Measurements from ENCODE around the gene ANKRD13D.

ANKRD13D gene

DNA sequence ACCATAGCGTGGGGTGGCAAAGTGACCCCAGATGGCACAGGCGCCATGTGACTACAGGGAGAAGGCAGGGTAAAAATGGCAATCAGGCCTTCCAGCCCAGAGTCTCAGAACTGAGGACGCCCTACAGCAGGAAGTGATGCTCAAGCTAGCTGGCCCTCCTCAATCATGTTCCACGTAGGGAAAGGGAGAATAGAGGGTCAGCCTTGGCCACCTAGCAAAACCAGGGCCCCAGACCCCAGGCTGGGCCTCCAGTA, 978 bp upstream of the ANKRD13D start:
- peak overlapping the region; percentile 91 for H3K4me3 ChIP-seq (ENCODE audit: low read depth, low read length)
- no peak for DNase-seq (ENCODE audit: low read depth)
- TF ChIP-seq, protein P1, sequence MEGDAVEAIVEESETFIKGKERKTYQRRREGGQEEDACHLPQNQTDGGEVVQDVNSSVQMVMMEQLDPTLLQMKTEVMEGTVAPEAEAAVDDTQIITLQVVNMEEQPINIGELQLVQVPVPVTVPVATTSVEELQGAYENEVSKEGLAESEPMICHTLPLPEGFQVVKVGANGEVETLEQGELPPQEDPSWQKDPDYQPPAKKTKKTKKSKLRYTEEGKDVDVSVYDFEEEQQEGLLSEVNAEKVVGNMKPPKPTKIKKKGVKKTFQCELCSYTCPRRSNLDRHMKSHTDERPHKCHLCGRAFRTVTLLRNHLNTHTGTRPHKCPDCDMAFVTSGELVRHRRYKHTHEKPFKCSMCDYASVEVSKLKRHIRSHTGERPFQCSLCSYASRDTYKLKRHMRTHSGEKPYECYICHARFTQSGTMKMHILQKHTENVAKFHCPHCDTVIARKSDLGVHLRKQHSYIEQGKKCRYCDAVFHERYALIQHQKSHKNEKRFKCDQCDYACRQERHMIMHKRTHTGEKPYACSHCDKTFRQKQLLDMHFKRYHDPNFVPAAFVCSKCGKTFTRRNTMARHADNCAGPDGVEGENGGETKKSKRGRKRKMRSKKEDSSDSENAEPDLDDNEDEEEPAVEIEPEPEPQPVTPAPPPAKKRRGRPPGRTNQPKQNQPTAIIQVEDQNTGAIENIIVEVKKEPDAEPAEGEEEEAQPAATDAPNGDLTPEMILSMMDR (IDR thresholded peaks at IDR 0.05; ENCODE audit: low read depth, low read length, missing control alignments) = no peak

DNA sequence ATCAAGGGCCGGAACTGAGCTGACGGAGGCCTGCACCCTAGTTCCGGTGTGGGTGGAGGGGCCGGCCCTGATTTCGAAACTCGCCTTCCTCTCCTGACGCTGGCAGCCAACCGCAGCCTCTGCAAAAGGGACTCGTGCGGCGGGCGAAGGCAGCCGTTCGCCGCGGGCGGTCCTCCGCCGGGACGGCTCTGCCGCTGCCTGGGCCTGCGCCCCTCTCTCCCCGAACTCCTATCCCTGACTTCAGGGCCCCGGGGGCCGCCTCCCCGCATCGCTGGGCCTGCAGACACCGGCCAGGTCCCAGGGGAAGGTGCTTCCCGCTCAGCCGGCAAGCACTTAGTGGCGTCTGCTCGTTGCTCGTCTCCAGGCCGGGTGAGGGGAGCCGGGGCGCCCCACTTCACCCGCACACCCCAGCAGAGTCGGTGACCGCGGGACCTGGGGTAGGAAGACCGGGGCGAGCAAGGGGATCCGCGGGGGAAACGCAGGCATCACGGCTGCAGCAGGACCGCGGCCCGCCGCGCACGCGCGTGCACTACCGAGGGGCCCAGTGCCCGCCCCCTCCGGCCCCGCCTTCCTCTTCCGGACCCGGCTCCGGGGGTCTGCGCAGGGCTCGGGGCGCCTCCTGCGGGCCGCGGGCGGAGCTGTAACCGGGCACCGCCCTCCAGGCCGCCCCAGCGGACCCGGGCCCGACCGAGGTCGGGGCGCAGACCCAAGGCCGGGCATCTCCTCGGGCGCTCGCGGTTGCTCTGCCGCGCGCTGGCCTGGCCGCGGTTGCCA, 464 bp upstream of the ANKRD13D start:
- TF ChIP-seq, protein P1 (IDR thresholded peaks at IDR 0.05; ENCODE audit: low read depth, low read length, missing control alignments) = peak; percentile 39
- peak overlapping the region; percentile 91 for H3K4me3 ChIP-seq (ENCODE audit: low read depth, low read length)
- DNase-seq (ENCODE audit: low read depth) = peak; percentile 73

DNA sequence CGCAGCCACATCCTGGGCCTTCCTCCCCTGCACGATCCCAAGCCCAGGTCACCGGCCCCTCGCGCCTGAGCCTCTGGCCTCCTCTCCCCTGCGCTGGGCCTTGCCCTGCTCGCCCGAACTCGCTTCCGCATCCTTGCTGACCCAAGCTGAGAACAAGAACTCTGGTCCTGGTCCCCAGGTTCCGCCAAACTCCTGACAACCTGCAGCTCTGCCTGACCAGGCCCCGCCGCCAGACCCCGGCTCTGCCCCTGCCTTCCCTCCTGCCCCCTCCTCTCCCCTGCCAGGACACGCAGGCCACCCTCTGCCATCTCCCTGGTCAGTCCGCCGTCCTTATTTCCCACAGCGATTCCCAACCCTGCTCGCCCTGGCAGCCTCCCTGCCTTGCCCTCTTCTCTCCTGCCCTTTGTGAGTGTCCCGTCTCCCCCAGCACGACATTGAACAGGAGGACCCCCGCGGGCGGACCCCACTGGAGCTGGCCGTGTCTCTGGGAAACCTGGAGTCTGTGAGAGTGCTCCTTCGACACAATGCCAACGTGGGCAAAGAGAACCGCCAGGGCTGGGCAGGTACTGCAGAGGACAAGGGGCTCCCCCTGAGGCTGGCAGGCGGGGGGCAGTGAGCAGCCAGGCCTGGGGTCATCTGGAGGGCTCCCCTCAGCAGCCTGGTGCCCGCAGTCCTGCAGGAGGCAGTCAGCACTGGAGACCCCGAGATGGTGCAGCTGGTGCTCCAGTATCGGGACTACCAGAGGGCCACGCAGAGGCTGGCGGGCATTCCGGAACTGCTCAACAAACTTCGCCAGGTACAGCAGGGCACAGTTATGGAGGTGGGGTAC, 762 bp downstream of the ANKRD13D start:
- TF ChIP-seq, protein P1 (IDR thresholded peaks at IDR 0.05; ENCODE audit: low read depth, low read length, missing control alignments) = no peak
- peak overlapping the region; percentile 63 for H3K4me3 ChIP-seq (ENCODE audit: low read depth, low read length)
- DNase-seq (ENCODE audit: low read depth) = no peak

DNA sequence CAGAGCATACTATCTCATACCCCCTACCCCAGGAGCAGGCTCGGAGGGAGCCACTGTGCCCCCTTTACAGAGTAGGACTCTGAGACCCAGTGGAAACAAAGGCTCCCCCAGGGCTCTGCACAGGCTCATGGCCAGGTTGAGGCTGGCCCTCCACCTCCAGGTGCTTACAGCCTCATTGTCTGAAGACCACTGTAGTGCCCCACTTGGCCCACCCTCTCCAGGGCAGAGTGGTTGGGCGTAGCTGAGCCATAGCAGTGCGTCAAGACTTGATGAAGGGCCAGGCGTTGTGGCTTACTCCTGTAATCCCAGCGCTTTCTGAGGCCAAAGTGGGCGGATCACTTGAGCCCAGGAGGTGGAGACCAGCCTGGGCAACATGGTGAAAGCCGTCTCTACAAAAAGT, 1.7 kb downstream of the ANKRD13D start:
- TF ChIP-seq, protein P1 (IDR thresholded peaks at IDR 0.05; ENCODE audit: low read depth, low read length, missing control alignments) = no peak
- DNase-seq (ENCODE audit: low read depth) = no peak
- no peak overlapping the region for H3K4me3 ChIP-seq (ENCODE audit: low read depth, low read length)

DNA sequence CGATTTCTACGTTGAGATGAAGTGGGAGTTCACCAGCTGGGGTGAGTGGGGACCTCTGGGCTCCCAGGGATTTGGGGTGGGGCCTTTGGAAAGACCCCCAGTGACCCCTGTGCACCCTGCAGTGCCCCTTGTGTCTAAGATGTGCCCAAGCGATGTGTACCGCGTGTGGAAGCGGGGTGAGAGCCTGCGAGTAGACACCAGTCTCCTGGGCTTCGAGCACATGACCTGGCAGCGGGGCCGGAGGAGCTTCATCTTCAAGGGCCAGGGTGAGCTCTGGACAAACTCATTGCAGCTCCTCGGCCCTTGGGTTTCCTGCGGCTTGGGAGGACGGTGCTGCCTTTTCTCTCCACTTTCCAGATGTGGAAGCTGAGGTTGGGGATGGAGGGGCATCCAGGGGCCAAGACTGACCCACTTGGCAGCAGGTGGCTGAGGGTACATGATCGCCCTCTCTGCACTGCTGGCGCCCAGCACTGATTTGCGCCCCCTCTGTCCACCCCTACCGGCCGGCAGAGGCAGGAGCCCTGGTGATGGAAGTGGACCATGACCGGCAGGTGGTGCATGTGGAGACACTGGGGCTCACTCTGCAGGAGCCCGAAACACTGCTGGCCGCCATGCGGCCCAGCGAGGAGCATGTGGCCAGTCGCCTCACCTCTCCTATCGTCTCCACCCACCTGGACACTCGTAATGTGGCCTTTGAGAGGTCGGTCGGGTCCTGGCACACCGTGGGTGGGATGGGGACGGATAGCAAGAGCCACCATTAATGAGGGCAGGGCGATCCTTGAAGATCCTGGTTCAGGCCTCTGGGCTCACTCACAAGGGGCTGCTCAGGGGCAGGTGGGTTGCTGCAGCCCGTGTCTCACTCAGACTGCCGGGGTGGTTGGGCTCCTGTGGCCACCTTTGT, 2.6 kb downstream of the ANKRD13D start:
- H3K4me3 ChIP-seq (ENCODE audit: low read depth, low read length) = no peak overlapping the region
- DNase-seq (ENCODE audit: low read depth) = no peak
- TF ChIP-seq, protein P1 (IDR thresholded peaks at IDR 0.05; ENCODE audit: low read depth, low read length, missing control alignments) = no peak

DNA sequence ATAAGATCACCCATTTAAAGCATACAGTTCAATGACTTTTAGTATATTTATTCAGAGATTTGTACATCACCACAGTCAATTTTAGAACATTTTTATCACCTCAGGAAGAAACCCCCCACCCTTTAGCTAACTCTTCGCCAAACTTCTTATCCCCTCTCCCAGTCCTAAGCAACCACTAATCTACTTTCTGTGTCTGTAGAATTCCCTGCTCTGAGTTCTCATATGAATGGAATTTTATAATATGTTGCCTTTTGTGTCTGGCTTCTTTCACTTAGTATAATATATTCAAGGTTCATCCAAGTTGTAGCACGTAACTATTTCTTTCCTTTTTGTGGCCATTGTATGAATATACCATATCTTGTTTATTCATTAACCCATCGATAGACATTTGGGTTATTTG, 3.6 kb downstream of the ANKRD13D start:
- TF ChIP-seq, protein P1 (IDR thresholded peaks at IDR 0.05; ENCODE audit: low read depth, low read length, missing control alignments) = no peak
- DNase-seq (ENCODE audit: low read depth) = no peak
- H3K4me3 ChIP-seq (ENCODE audit: low read depth, low read length) = no peak overlapping the region
